IMR-90 (cell line): Measurements from ENCODE around the gene DSP. TPM values are rescaled to one million over a fixed set of nuclear protein-coding genes. Genes with fewer than 3 reads are reported as not detected.

ENCODE experiments used
- ATAC-seq: fragments of 200-7000 bp; cut with Tn5 transposase; 2 replicates; pipeline ENCODE4 v1.9.1; 2020; ENCODE audit warnings: low read depth, mild to moderate bottlenecking, moderate library complexity
- BruUV-seq: library from RNA; stranded (reverse); fragments of 400-500 nt; replicated peaks from 2 replicates; lab custom pipeline; 2021; lab: Mats Ljungman, UMichigan
- CTCF ChIA-PET: fragments of 300-600 bp; formaldehyde crosslinking; extraction: SDS; loops from one replicate; lab custom pipeline; 2021; ENCODE audit warnings: antibody characterized with exemption; lab: Yijun Ruan, JAX
- POLR2A ChIA-PET: fragments of 300-600 bp; sonication (Branson Sonifier 250); formaldehyde crosslinking; loops from one replicate; lab custom pipeline; 2022; ENCODE audit warnings: antibody characterized with exemption; ENCODE audit not compliant: unreplicated experiment; lab: Charles Lee
- DNase-seq: peaks from one replicate; pipeline ENCODE4 v3.0.0; 2013
- H2AFZ ChIP-seq: replicated peaks from 2 replicates; pipeline ENCODE3; 2013; ENCODE audit warnings: low read length, mild to moderate bottlenecking; ENCODE audit not compliant: poor library complexity
- H2AK5ac ChIP-seq: 2 replicates; pipeline ENCODE4 v1.6.1; 2013; ENCODE audit warnings: low read depth, low read length, inconsistent platforms
- H2AK9ac ChIP-seq: replicated peaks from 2 replicates; pipeline ENCODE3; 2013; ENCODE audit warnings: mild to moderate bottlenecking, low read depth, low read length, moderate library complexity; ENCODE audit not compliant: poor library complexity
- H2BK120ac ChIP-seq: 2 replicates; pipeline ENCODE4 v1.6.1; 2013; ENCODE audit warnings: low read depth, low read length, inconsistent platforms
- H2BK15ac ChIP-seq: 3 replicates; pipeline ENCODE4 v1.6.1; 2013; ENCODE audit warnings: low read depth, low read length, inconsistent platforms
- H2BK20ac ChIP-seq: 2 replicates; pipeline ENCODE4 v1.6.1; 2013; ENCODE audit warnings: low read depth, mild to moderate bottlenecking, inconsistent platforms, low read length, moderate library complexity
- H2BK5ac ChIP-seq: 2 replicates; pipeline ENCODE4 v1.6.1; 2013; ENCODE audit warnings: mild to moderate bottlenecking, low read depth, low read length, inconsistent platforms; ENCODE audit not compliant: poor library complexity, severe bottlenecking
- H3K14ac ChIP-seq: replicated peaks from 2 replicates; pipeline ENCODE4 v1.6.1; 2013; ENCODE audit warnings: low read depth, low read length, inconsistent platforms
- H3K18ac ChIP-seq: 2 replicates; pipeline ENCODE4 v1.6.1; 2013; ENCODE audit warnings: low read depth, low read length, control low read depth
- H3K23ac ChIP-seq: 2 replicates; pipeline ENCODE4 v1.6.1; 2013; ENCODE audit warnings: low read depth, low read length, inconsistent platforms
- H3K27ac ChIP-seq: 2 replicates; pipeline ENCODE4 v1.5.1; 2013; ENCODE audit warnings: mild to moderate bottlenecking, control low read depth, low read length; ENCODE audit not compliant: insufficient read depth
- H3K27me3 ChIP-seq: 2 replicates; pipeline ENCODE4 v1.6.1; 2013; ENCODE audit warnings: low read length; ENCODE audit not compliant: control insufficient read depth, insufficient read depth
- H3K36me3 ChIP-seq: 2 replicates; pipeline ENCODE4 v1.6.1; 2013; ENCODE audit warnings: low read length, mixed read lengths; ENCODE audit not compliant: control insufficient read depth, insufficient read depth
- H3K4ac ChIP-seq: 2 replicates; pipeline ENCODE4 v1.6.1; 2013; ENCODE audit warnings: low read depth, low read length, inconsistent platforms
- H3K4me1 ChIP-seq: 2 replicates; pipeline ENCODE4 v1.6.1; 2013; ENCODE audit warnings: low read length, mixed read lengths; ENCODE audit not compliant: control insufficient read depth, insufficient read depth
- H3K4me2 ChIP-seq: 2 replicates; pipeline ENCODE4 v1.6.1; 2013; ENCODE audit warnings: low read depth, mild to moderate bottlenecking, control low read depth, low read length, moderate library complexity
- H3K4me3 ChIP-seq: 2 replicates; pipeline ENCODE4 v1.5.1; 2013; ENCODE audit warnings: low read depth, mild to moderate bottlenecking, control low read depth, low read length, moderate library complexity; ENCODE audit not compliant: insufficient read depth
- H3K56ac ChIP-seq: 2 replicates; pipeline ENCODE4 v1.6.1; 2013; ENCODE audit warnings: low read length, inconsistent platforms; ENCODE audit not compliant: insufficient read depth; ENCODE audit errors: extremely low read depth
- H3K79me1 ChIP-seq, 2 experiments: 2 replicates each; pipeline ENCODE4 v1.6.1; 2013; ENCODE audit warnings: low read length in 2 of 2, inconsistent platforms in 1 of 2, low read depth in 1 of 2
- H3K9ac ChIP-seq: 2 replicates; pipeline ENCODE4 v1.6.1; 2013; ENCODE audit warnings: low read depth, low read length, control low read depth
- H3K9me1 ChIP-seq: 2 replicates; pipeline ENCODE4 v1.6.1; 2013; ENCODE audit warnings: low read length, inconsistent platforms; ENCODE audit not compliant: insufficient read depth
- H3K9me3 ChIP-seq: 2 replicates; pipeline ENCODE4 v1.6.1; 2013; ENCODE audit warnings: low read length; ENCODE audit not compliant: control insufficient read depth, insufficient read depth
- H4K20me1 ChIP-seq: 2 replicates; pipeline ENCODE4 v1.6.1; 2013; ENCODE audit warnings: low read length, inconsistent platforms; ENCODE audit not compliant: insufficient read depth
- H4K5ac ChIP-seq: 2 replicates; pipeline ENCODE4 v1.6.1; 2013; ENCODE audit warnings: mild to moderate bottlenecking, low read depth, low read length, control low read depth
- H4K8ac ChIP-seq, 2 experiments: 2 replicates each; pipeline ENCODE4 v1.6.1; 2013; ENCODE audit warnings: low read depth in 2 of 2, low read length in 2 of 2, control low read depth in 1 of 2, inconsistent platforms in 1 of 2
- H4K91ac ChIP-seq: 2 replicates; pipeline ENCODE4 v1.6.1; 2013; ENCODE audit warnings: low read depth, low read length, inconsistent platforms; ENCODE audit not compliant: insufficient read depth
- FOS ChIP-seq: fragments of 150-350 bp; IDR thresholded peaks from 2 replicates; pipeline ENCODE4 v1.6.1; 2016; ENCODE audit warnings: low read depth, low read length
- NFE2L2 ChIP-seq: fragments of 150-350 bp; IDR thresholded peaks from 2 replicates; pipeline ENCODE4 v1.6.1; 2016; ENCODE audit warnings: low read depth, mild to moderate bottlenecking, low read length
- WGBS, 2 experiments: methylation state at CpG; one replicate each; pipeline versions ENCODE4 v1.1.5 to v1.1.7; 2013; ENCODE audit warnings: missing lambda C conversion rate in 2 of 2; ENCODE audit not compliant: insufficient read length in 1 of 2; ENCODE audit errors: extremely low coverage in 2 of 2; 5-methylcytosine and 5-hydroxymethylcytosine counted together
- dilution Hi-C: fragments of 300-500 bp; cut with HindIII; formaldehyde crosslinking; loops from one replicate; pipeline ENCODE4 v1.14.3; 2018; ENCODE audit warnings: low sequenced_read_pairs; ENCODE audit not compliant: unreplicated experiment
- in situ Hi-C: fragments of 300-500 bp; cut with MboI; formaldehyde crosslinking; loops from 3 replicates; pipeline ENCODE4 v1.14.3; 2019; ENCODE audit warnings: low sequenced_read_pairs, inconsistent platforms, mixed read lengths
- intact Hi-C: fragments of 100-400 bp; cut with micrococcal nuclease; formaldehyde crosslinking; loops from 2 replicates; pipeline ENCODE4 v1.10.0; 2022
- polyA plus RNA-seq, 3 experiments: library from polyadenylated mRNA; depleted of rRNA; stranded (reverse); fragments of >200 nt; gene quantifications; 2 replicates each; pipeline ENCODE4 v1.2.3, GENCODE V29; 2012; ENCODE audit warnings: low replicate concordance in 1 of 3
- total RNA-seq: library from RNA; depleted of rRNA; stranded (reverse); fragments of >200 nt; gene quantifications from 2 replicates; pipeline ENCODE4 v1.2.3, GENCODE V29; 2012

The DSP gene
- total and polyA plus RNA-seq, 2 of the 4 experiments (the other 2 are of a cell fraction) = 7.1 to 20.1 TPM

DNA sequence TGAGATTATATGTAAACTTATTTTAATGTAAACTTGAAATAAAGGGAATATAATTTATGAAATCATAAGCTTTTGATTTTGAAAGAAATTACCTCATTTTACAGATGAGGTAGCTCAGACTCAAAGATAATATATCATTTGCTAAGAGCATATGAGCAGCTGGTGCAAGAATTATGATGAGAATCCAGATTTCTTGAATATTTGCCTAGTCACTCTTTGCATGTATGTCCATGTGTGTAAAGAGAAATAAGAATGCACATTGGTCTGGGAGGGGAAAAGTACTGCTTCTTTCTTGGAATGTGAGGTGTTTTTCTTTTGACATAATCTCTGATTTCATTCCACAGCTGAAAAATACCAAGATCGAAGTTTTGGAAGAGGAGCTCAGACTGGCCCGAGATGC lies 37.5 kb downstream of the DSP start:
- Histone ChIP-seq H3K4me3 (no peak overlapping the region), H3K9ac (no peak overlapping the region), H3K18ac (no peak overlapping the region), H3K79me1 (no peaks in the 10 kb centered on the region), H3K56ac (no peak overlapping the region), H3K27me3 (no peaks in the 10 kb centered on the region), H2BK20ac (no peak overlapping the region), H3K9me1 (no peaks in the 10 kb centered on the region; the same call in 1 of the 2 replicates), H2BK15ac (no peak overlapping the region), H2BK120ac (no peak overlapping the region), H3K36me3 (peaks cover 12% of the 10 kb centered on the region), H3K4me2 (no peak overlapping the region), H2AFZ (no peak overlapping the region), H3K23ac (no peak overlapping the region), H2AK9ac (no peak overlapping the region), H2BK5ac (no peak overlapping the region), H3K4me1 (no peaks in the 10 kb centered on the region), H2AK5ac (no peak overlapping the region), H3K9me3 (no peaks in the 10 kb centered on the region), H4K8ac (no peak overlapping the region), H4K20me1 (no peaks in the 10 kb centered on the region), H3K27ac (no peak overlapping the region), H3K4ac (no peak overlapping the region), H4K91ac (no peak overlapping the region), H3K14ac (no peak overlapping the region), H4K5ac (no peak overlapping the region)
- TF ChIP-seq FOS (no peak), NFE2L2 (peak; percentile 42; the same call in 1 of the 2 replicates)
- intact Hi-C loops (no loop called here), dilution Hi-C loops (no loop called here), in situ Hi-C loops (no loop called here)
- POLR2A ChIA-PET = no interaction called here
- BruUV-seq = no TSS peak
- 87% methylated on average over 2 of the region's 2 CpGs; no CpG with 5 or more reads in 1 of the 2 experiments for WGBS, 2 experiments
- no peak for DNase-seq
- CTCF ChIA-PET = interaction anchor here (0.9 kb wide), 1 partner anchor 11 kb away, joined by 3 read pairs; no protein-coding TSS in a partner anchor
- no peak for ATAC-seq
